ENCODE measurements around the gene TFF3.

DNA sequence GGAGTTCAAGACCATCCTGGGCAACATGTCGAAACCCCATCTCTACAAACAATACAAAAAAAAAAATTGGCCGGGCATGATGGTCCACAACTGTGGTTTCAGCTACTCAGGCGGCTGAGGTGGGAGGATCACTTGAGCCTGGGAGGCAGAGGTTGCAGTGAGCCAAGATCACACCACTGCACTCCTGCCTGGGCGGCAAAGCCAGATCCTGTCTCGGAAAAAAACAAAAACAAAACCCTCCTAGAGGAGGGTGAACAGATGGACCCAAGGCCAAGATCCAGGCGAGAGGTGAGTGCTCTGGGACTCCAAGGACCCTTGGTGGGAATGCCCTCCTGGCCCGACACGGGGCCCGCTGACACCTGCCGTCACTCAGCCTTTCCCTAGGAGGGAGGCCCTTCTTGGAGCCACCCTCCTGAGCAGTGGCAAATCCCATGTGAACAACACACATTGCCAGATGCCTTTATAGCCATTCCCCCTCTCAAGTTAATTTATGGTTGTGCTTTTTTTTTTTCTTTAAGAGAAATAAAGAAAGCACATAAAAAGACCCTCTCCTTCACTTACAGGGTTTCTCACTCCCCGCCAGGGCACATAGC lies 35.2 kb upstream of the TFF3 start:
- TF ChIP-seq, protein P1, sequence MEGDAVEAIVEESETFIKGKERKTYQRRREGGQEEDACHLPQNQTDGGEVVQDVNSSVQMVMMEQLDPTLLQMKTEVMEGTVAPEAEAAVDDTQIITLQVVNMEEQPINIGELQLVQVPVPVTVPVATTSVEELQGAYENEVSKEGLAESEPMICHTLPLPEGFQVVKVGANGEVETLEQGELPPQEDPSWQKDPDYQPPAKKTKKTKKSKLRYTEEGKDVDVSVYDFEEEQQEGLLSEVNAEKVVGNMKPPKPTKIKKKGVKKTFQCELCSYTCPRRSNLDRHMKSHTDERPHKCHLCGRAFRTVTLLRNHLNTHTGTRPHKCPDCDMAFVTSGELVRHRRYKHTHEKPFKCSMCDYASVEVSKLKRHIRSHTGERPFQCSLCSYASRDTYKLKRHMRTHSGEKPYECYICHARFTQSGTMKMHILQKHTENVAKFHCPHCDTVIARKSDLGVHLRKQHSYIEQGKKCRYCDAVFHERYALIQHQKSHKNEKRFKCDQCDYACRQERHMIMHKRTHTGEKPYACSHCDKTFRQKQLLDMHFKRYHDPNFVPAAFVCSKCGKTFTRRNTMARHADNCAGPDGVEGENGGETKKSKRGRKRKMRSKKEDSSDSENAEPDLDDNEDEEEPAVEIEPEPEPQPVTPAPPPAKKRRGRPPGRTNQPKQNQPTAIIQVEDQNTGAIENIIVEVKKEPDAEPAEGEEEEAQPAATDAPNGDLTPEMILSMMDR (conservative IDR thresholded peaks at IDR 0.05; ENCODE audit: low read depth, low read length): no peak
- no peak for TF ChIP-seq POLR2A (IDR thresholded peaks at IDR 0.05; ENCODE audit: low read depth, low read length)
